Esophagus squamous epithelium (tissue), 4 donors: ENCODE measurements around the gene BRME1.

Source experiments
- POLR2A ChIP-seq, 4 donors: fragments of 450-650 bp; IDR thresholded peaks; one replicate each; pipeline ENCODE4 v1.6.1; 2017; ENCODE audit warnings: antibody characterized with exemption in 4 of 4, mild to moderate bottlenecking in 4 of 4, moderate library complexity in 3 of 4
- TF ChIP-seq, protein P1 (sequence below), 6 experiments: fragments of 450-650 bp in 4 of 6; fragments of 200-600 bp in 2 of 6; sonication (generic) in 2 of 6; IDR thresholded peaks; one replicate each; pipeline ENCODE4 v1.5.1; 2016 to 2019; ENCODE audit warnings: antibody characterized with exemption in 6 of 6, mild to moderate bottlenecking in 4 of 6, moderate library complexity in 4 of 6

DNA sequence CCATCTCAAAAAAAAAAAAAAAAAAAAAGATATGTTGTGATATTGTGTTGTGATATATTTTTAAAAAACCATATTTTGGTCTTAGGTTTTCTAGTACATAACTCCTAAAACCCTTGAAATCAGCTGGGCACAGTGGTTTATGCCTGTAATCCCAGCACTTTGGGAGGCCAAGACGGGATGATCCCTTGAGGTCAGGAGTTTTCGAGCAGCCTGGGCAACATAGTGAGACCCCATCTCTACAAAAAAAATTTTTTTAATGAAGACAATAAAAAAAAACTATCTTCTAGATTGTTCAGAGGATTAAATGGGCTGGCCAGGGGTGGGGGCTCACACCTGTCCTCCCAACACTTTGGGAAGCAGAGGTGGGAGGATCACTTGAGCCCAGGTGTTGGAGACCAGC lies 45.1 kb upstream of the BRME1 start:
- TF ChIP-seq, protein P1, sequence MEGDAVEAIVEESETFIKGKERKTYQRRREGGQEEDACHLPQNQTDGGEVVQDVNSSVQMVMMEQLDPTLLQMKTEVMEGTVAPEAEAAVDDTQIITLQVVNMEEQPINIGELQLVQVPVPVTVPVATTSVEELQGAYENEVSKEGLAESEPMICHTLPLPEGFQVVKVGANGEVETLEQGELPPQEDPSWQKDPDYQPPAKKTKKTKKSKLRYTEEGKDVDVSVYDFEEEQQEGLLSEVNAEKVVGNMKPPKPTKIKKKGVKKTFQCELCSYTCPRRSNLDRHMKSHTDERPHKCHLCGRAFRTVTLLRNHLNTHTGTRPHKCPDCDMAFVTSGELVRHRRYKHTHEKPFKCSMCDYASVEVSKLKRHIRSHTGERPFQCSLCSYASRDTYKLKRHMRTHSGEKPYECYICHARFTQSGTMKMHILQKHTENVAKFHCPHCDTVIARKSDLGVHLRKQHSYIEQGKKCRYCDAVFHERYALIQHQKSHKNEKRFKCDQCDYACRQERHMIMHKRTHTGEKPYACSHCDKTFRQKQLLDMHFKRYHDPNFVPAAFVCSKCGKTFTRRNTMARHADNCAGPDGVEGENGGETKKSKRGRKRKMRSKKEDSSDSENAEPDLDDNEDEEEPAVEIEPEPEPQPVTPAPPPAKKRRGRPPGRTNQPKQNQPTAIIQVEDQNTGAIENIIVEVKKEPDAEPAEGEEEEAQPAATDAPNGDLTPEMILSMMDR (IDR thresholded peaks at IDR 0.05), result no peak
- TF ChIP-seq POLR2A (IDR thresholded peaks at IDR 0.05), result no peak
